Thoracic aorta (tissue), 2 donors: ENCODE results near the gene NHERF1. TPM values are rescaled to one million over a fixed set of nuclear protein-coding genes. Genes with fewer than 3 reads are reported as not detected.

Experiments used
- ATAC-seq: fragments of 150-250 bp; one replicate; pipeline ENCODE4 v1.8.0; 2017; ENCODE audit warnings: low read depth; ENCODE audit not compliant: insufficient number of reproducible peaks, low FRiP score
- DNase-seq: peaks from one replicate; pipeline ENCODE4 v3.0.0-alpha.2; 2020; ENCODE audit warnings: low spot score
- H3K27ac ChIP-seq, 2 donors: fragments of 200-600 bp; sonication (generic); 1 replicate in 1 of 2; 2 replicates in 1 of 2; pipeline ENCODE4 v1.5.1; 2016; ENCODE audit warnings: mild to moderate bottlenecking in 2 of 2, moderate library complexity in 2 of 2
- H3K27me3 ChIP-seq: fragments of 200-600 bp; sonication (generic); replicated peaks from 2 replicates; pipeline ENCODE4 v1.6.0; 2016; ENCODE audit warnings: mild to moderate bottlenecking; ENCODE audit not compliant: insufficient read depth
- H3K36me3 ChIP-seq: fragments of 200-600 bp; sonication (generic); one replicate; pipeline ENCODE4 v1.5.1; 2016
- H3K4me1 ChIP-seq, 2 donors: fragments of 200-600 bp; sonication (generic); 1 replicate in 1 of 2; 2 replicates in 1 of 2; pipeline versions ENCODE4 v1.5.1 to v1.6.0; 2016; ENCODE audit warnings: low read depth in 2 of 2, mild to moderate bottlenecking in 1 of 2; ENCODE audit not compliant: control insufficient read depth in 1 of 2
- H3K4me3 ChIP-seq: fragments of 200-600 bp; sonication (generic); 2 replicates; pipeline ENCODE4 v1.5.1; 2016; ENCODE audit warnings: mild to moderate bottlenecking
- H3K9me3 ChIP-seq: fragments of 200-600 bp; sonication (generic); 2 replicates; pipeline ENCODE4 v1.5.1; 2016
- CTCF ChIP-seq: fragments of 200-600 bp; sonication (generic); IDR thresholded peaks from one replicate; pipeline ENCODE4 v1.5.1; 2019; ENCODE audit warnings: antibody characterized with exemption
- total RNA-seq, 2 donors: library from RNA; depleted of rRNA; stranded (reverse); fragments of >200 nt; gene quantifications; one replicate each; pipeline versions ENCODE4 v1.1.0 to v1.2.3, GENCODE V29; 2016

NHERF1 gene
- total RNA-seq, 2 donors from 2014 or later, result 23.2 to 32.8 TPM

- no peak for ATAC-seq
- DNase-seq, result no peak
- Histone ChIP-seq H3K27me3 (no peaks in the 10 kb centered on the region), H3K4me3 (no peak overlapping the region), H3K36me3 (no peaks in the 10 kb centered on the region), H3K9me3 (no peaks in the 10 kb centered on the region), H3K4me1 (peaks cover 0 to 36% of the 10 kb centered on the region in 2 donors), H3K27ac (no peak overlapping the region)
- no peak for TF ChIP-seq CTCF
Measured at GRCh38 chr17:74740641-74741387, 7.6 kb upstream of the NHERF1 start.

GRCh38 chr17:74742153-74742515 is 6.3 kb upstream of the NHERF1 start:
- TF ChIP-seq CTCF, result no peak
- Histone ChIP-seq H3K4me1 (peaks cover 0 to 26% of the 10 kb centered on the region in 2 donors), H3K27me3 (no peaks in the 10 kb centered on the region)

GRCh38 chr17:74742978-74743545 is 5.4 kb upstream of the NHERF1 start:
- Histone ChIP-seq H3K27me3 (no peaks in the 10 kb centered on the region), H3K36me3 (no peaks in the 10 kb centered on the region), H3K27ac (no peak overlapping the region), H3K4me1 (peaks cover 6 to 25% of the 10 kb centered on the region in 2 donors), H3K9me3 (no peaks in the 10 kb centered on the region), H3K4me3 (no peak overlapping the region)
- DNase-seq, result no peak
- TF ChIP-seq CTCF, result no peak
- no peak for ATAC-seq

More at GRCh38 chr17:74742153-74742515, 6.3 kb upstream of the NHERF1 start:
- ATAC-seq (no peak), DNase-seq (no peak)
- Histone ChIP-seq H3K9me3 (no peaks in the 10 kb centered on the region), H3K4me3 (no peak overlapping the region), H3K36me3 (no peaks in the 10 kb centered on the region), H3K27ac (no peak overlapping the region)

- H3K27me3 ChIP-seq, result no peaks in the 10 kb centered on the region
- no peak for TF ChIP-seq CTCF
Measured at GRCh38 chr17:74743755-74744154, 4.7 kb upstream of the NHERF1 start.

GRCh38 chr17:74744349-74744713 is 4.1 kb upstream of the NHERF1 start:
- H3K4me3 ChIP-seq, result no peak overlapping the region
- H3K36me3 ChIP-seq, result no peaks in the 10 kb centered on the region
- H3K4me1 ChIP-seq, result peaks cover 6 to 18% of the 10 kb centered on the region in 2 donors
- DNase-seq (no peak), ATAC-seq (no peak)
- TF ChIP-seq CTCF, result no peak
- H3K9me3 ChIP-seq, result no peaks in the 10 kb centered on the region
- H3K27ac ChIP-seq, result no peak overlapping the region
- no peaks in the 10 kb centered on the region for H3K27me3 ChIP-seq

More at GRCh38 chr17:74743755-74744154, 4.7 kb upstream of the NHERF1 start:
- Histone ChIP-seq H3K36me3 (no peaks in the 10 kb centered on the region), H3K9me3 (no peaks in the 10 kb centered on the region), H3K27ac (no peak overlapping the region), H3K4me3 (no peak overlapping the region), H3K4me1 (peaks cover 6 to 18% of the 10 kb centered on the region in 2 donors)
- ATAC-seq, result no peak
- no peak for DNase-seq
